SK-N-SH (cell line): ENCODE measurements around the gene ZNF277. TPM values are rescaled to one million over a fixed set of nuclear protein-coding genes. Genes with fewer than 3 reads are reported as not detected.

Experiments
- CTCF ChIA-PET: fragments of 300-600, 350-600 bp; formaldehyde crosslinking; extraction: SDS; loops from one replicate; lab custom pipeline; 2021; lab: Yijun Ruan, JAX
- POLR2A ChIA-PET: fragments of 350-600 bp; sonication (Branson Sonifier 250); formaldehyde crosslinking; extraction: SDS; loops from one replicate; lab custom pipeline; 2020; ENCODE audit warnings: antibody characterized with exemption, inconsistent platforms; lab: Yijun Ruan, JAX
- DNase-seq: peaks from one replicate; pipeline ENCODE4 v3.0.0; 2012
- H2AFZ ChIP-seq: fragments of 200-600 bp; sonication (generic); 2 replicates; pipeline ENCODE4 v1.8.1; 2016; ENCODE audit warnings: antibody characterized with exemption, mild to moderate bottlenecking, low read depth
- H3F3A ChIP-seq: fragments of 200-600 bp; sonication (generic); replicated peaks from 2 replicates; pipeline ENCODE3; 2016; ENCODE audit warnings: antibody characterized with exemption, mild to moderate bottlenecking; ENCODE audit not compliant: insufficient read depth
- H3K27ac ChIP-seq, 2 experiments: fragments of 200-500 bp in 1 of 2; fragments of 200-600 bp in 1 of 2; sonication (Bioruptor generic) in 1 of 2; sonication (generic), shearing (Covaris generic) in 1 of 2; 2 replicates each; pipeline versions ENCODE4 v1.5.1 to v1.6.1; 2014 to 2016; ENCODE audit warnings: low read depth in 2 of 2, inconsistent platforms in 1 of 2, low read length in 1 of 2, mild to moderate bottlenecking in 1 of 2, mixed read lengths in 1 of 2
- H3K27me3 ChIP-seq: fragments of 200-600 bp; sonication (generic), shearing (Covaris generic); 2 replicates; pipeline ENCODE4 v1.6.1; 2016; ENCODE audit warnings: mixed run types; ENCODE audit not compliant: insufficient read depth
- H3K36me3 ChIP-seq, 2 experiments: fragments of 200-500 bp in 1 of 2; fragments of 200-600 bp in 1 of 2; sonication (Bioruptor generic) in 1 of 2; sonication (generic) in 1 of 2; replicated peaks in 1 of 2; 2 replicates each; pipeline versions ENCODE3 to v1.5.1; 2014 to 2016; ENCODE audit warnings: low read length in 1 of 2, mild to moderate bottlenecking in 1 of 2; ENCODE audit not compliant: insufficient read depth in 2 of 2, control insufficient read depth in 1 of 2
- H3K4me1 ChIP-seq, 2 experiments: fragments of 200-500 bp in 1 of 2; fragments of 200-600 bp in 1 of 2; sonication (Bioruptor generic) in 1 of 2; sonication (generic), shearing (Covaris generic) in 1 of 2; 2 replicates each; pipeline versions ENCODE4 v1.5.1 to v1.6.1; 2014 to 2016; ENCODE audit warnings: low read depth in 1 of 2, low read length in 1 of 2, mixed run types in 1 of 2; ENCODE audit not compliant: insufficient read depth in 2 of 2, control insufficient read depth in 1 of 2
- H3K4me2 ChIP-seq: fragments of 200-600 bp; sonication (generic), shearing (Covaris generic); 2 replicates; pipeline ENCODE4 v1.6.1; 2017; ENCODE audit warnings: mixed run types
- H3K4me3 ChIP-seq, 2 experiments: fragments of 200-500 bp in 1 of 2; fragments of 200-600 bp in 1 of 2; sonication (Bioruptor generic) in 1 of 2; sonication (generic), shearing (Covaris generic) in 1 of 2; 2 replicates each; pipeline versions ENCODE4 v1.5.1 to v1.8.1; 2014 to 2016; ENCODE audit warnings: low read depth in 2 of 2, inconsistent platforms in 1 of 2, low read length in 1 of 2, mild to moderate bottlenecking in 1 of 2, mixed read lengths in 1 of 2, moderate library complexity in 1 of 2
- H3K79me2 ChIP-seq: fragments of 200-600 bp; sonication (generic); 2 replicates; pipeline ENCODE4 v1.8.1; 2017; ENCODE audit warnings: mild to moderate bottlenecking; ENCODE audit not compliant: insufficient read depth
- H3K9ac ChIP-seq: fragments of 200-600 bp; sonication (generic); 2 replicates; pipeline ENCODE4 v1.6.1; 2017; ENCODE audit warnings: mixed run types
- H3K9me2 ChIP-seq: fragments of 200-600 bp; sonication (generic); 2 replicates; pipeline ENCODE4 v1.6.1; 2017; ENCODE audit warnings: mixed run types
- H3K9me3 ChIP-seq: fragments of 200-600 bp; sonication (generic); 2 replicates; pipeline ENCODE4 v1.6.1; 2017; ENCODE audit warnings: mixed run types, mild to moderate bottlenecking, moderate library complexity
- H4K20me1 ChIP-seq: fragments of 200-600 bp; sonication (generic); 2 replicates; pipeline ENCODE4 v1.6.1; 2017; ENCODE audit warnings: mild to moderate bottlenecking, mixed run types; ENCODE audit not compliant: insufficient read depth
- CHD2 ChIP-seq: fragments of 150-350 bp; IDR thresholded peaks from 2 replicates; pipeline ENCODE4 v1.6.1; 2018; ENCODE audit warnings: low read length; ENCODE audit not compliant: partially characterized antibody
- EP300 ChIP-seq, 2 experiments: IDR thresholded peaks; 2 replicates each; pipeline versions ENCODE4 v1.4.0 to v1.6.1; 2012; ENCODE audit warnings: borderline replicate concordance in 1 of 2, low read depth in 1 of 2, low read length in 1 of 2
- RFX5 ChIP-seq: IDR thresholded peaks from 2 replicates; pipeline ENCODE4 v1.6.1; 2012; ENCODE audit warnings: mild to moderate bottlenecking, improper control_type of control experiment, low read length
- RXRA ChIP-seq: IDR thresholded peaks from 2 replicates; pipeline ENCODE4 v1.4.0; 2012; ENCODE audit warnings: low read depth, mild to moderate bottlenecking, borderline replicate concordance
- SIN3A ChIP-seq: IDR thresholded peaks from 2 replicates; pipeline ENCODE4 v1.6.1; 2012; ENCODE audit warnings: low read depth, mild to moderate bottlenecking, low read length, moderate library complexity, borderline replicate concordance
- SMC3 ChIP-seq: IDR thresholded peaks from 2 replicates; pipeline ENCODE4 v1.6.1; 2012; ENCODE audit warnings: low read depth, low read length, improper control_type of control experiment
- TAF1 ChIP-seq: IDR thresholded peaks from 2 replicates; pipeline ENCODE4 v1.6.1; 2012; ENCODE audit warnings: low read depth, mild to moderate bottlenecking, low read length, moderate library complexity, borderline replicate concordance
- TEAD4 ChIP-seq: IDR thresholded peaks from 2 replicates; pipeline ENCODE4 v1.4.0; 2012; ENCODE audit warnings: mild to moderate bottlenecking, borderline replicate concordance; ENCODE audit not compliant: insufficient read depth
- WGBS: methylation state at CpG from one replicate; pipeline ENCODE4 v1.1.6; 2017; ENCODE audit warnings: low lambda C conversion rate; 5-methylcytosine and 5-hydroxymethylcytosine counted together
- polyA plus RNA-seq, 3 experiments: library from polyadenylated mRNA; depleted of rRNA; stranded (reverse); fragments of >200 nt; gene quantifications; 2 replicates each; pipeline ENCODE4 v1.2.3, GENCODE V29; 2012
- TF ChIP-seq, protein P1 (sequence below): IDR thresholded peaks from 2 replicates; pipeline ENCODE4; 2012
- TF ChIP-seq, protein P2 (sequence below): fragments of 200-600 bp; sonication (generic); IDR thresholded peaks from 2 replicates; pipeline ENCODE4 v1.6.1; 2017; ENCODE audit warnings: antibody characterized with exemption, mild to moderate bottlenecking, moderate library complexity
- TF ChIP-seq, protein P3 (sequence below): fragments of 150-350 bp; IDR thresholded peaks from 2 replicates; pipeline ENCODE4 v1.6.1; 2016; ENCODE audit warnings: mild to moderate bottlenecking, low read depth, low read length

ZNF277 gene
- polyA plus RNA-seq, 1 of the 3 experiments (the other 2 are of a cell fraction), result 11.5 TPM

DNA sequence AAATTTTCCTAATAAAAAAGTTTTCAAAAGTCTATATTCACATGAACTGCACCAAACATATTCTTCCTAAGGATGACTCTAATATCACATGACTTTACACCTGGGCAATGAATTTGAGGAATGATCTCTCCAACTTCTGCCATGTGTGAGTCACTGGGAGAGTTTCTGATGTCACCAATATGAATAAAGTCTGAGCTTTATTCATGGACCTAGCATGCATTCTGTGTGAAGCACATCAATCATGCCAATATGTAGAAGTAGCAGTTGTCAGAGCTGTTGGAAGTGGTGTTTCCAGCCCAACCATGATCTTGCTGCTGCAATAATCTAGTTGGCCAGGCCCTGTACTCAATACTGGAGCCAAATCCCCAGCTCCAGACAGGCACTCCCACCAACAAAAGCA is 152.0 kb downstream of the ZNF277 start:
- H3K4me1 ChIP-seq, result peaks cover 0 to 8% of the 10 kb centered on the region in 2 experiments; a peak in 2 of 4 replicates
- H3F3A ChIP-seq, result no peaks in the 10 kb centered on the region
- H3K9ac ChIP-seq, result no peak overlapping the region
- H3K27me3 ChIP-seq, result no peaks in the 10 kb centered on the region
- no peaks in the 10 kb centered on the region for H4K20me1 ChIP-seq
- H3K79me2 ChIP-seq, result no peaks in the 10 kb centered on the region
- H3K9me3 ChIP-seq, result no peaks in the 10 kb centered on the region
- no peak overlapping the region for H3K27ac ChIP-seq
- H3K4me2 ChIP-seq, result no peak overlapping the region
- no peaks in the 10 kb centered on the region for H3K36me3 ChIP-seq
- H3K9me2 ChIP-seq, result no peaks in the 10 kb centered on the region
- H2AFZ ChIP-seq, result no peak overlapping the region
- no peak for DNase-seq
- TF ChIP-seq SMC3 (no peak), TEAD4 (no peak), EP300 (IDR thresholded peaks at IDR 0.05; ENCODE audit: borderline replicate concordance in 1 of 2, low read depth in 1 of 2, low read length in 1 of 2) (no peak), RXRA (no peak), SIN3A (no peak), RFX5 (no peak)
- TF ChIP-seq, protein P1, sequence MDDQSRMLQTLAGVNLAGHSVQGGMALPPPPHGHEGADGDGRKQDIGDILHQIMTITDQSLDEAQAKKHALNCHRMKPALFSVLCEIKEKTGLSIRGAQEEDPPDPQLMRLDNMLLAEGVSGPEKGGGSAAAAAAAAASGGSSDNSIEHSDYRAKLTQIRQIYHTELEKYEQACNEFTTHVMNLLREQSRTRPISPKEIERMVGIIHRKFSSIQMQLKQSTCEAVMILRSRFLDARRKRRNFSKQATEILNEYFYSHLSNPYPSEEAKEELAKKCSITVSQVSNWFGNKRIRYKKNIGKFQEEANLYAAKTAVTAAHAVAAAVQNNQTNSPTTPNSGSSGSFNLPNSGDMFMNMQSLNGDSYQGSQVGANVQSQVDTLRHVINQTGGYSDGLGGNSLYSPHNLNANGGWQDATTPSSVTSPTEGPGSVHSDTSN, result no peak
- POLR2A ChIA-PET, result no interaction called here
- H3K4me3 ChIP-seq, result no peak overlapping the region
- CTCF ChIA-PET, result no interaction called here

DNA sequence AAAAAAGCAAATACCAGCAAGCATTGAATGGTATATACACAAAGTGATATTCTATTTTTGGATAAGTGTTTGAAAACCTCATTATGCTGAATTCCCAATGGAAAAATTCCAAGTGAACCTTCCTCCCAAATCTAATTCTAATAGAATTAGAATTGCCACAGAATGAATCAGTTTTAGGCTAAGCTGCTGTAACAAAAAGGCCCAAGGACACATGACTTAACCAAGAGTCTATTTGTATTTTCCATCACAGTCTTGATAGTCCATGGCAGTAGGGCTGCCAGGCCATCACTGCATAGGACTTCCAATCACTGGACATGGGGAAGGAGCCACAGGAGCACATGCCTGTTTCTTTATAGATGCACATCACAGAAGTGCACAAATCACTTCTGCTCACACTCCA is 152.6 kb downstream of the ZNF277 start:
- TF ChIP-seq TEAD4, result no peak
- TF ChIP-seq, protein P2, sequence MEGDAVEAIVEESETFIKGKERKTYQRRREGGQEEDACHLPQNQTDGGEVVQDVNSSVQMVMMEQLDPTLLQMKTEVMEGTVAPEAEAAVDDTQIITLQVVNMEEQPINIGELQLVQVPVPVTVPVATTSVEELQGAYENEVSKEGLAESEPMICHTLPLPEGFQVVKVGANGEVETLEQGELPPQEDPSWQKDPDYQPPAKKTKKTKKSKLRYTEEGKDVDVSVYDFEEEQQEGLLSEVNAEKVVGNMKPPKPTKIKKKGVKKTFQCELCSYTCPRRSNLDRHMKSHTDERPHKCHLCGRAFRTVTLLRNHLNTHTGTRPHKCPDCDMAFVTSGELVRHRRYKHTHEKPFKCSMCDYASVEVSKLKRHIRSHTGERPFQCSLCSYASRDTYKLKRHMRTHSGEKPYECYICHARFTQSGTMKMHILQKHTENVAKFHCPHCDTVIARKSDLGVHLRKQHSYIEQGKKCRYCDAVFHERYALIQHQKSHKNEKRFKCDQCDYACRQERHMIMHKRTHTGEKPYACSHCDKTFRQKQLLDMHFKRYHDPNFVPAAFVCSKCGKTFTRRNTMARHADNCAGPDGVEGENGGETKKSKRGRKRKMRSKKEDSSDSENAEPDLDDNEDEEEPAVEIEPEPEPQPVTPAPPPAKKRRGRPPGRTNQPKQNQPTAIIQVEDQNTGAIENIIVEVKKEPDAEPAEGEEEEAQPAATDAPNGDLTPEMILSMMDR, result no peak
- Histone ChIP-seq H3K79me2 (no peaks in the 10 kb centered on the region), H3K36me3 (no peaks in the 10 kb centered on the region), H4K20me1 (no peaks in the 10 kb centered on the region), H3K9me2 (no peaks in the 10 kb centered on the region), H3F3A (no peaks in the 10 kb centered on the region), H3K4me1 (peaks cover 0 to 8% of the 10 kb centered on the region in 2 experiments; a peak in 2 of 4 replicates), H3K27me3 (no peaks in the 10 kb centered on the region), H3K9me3 (no peaks in the 10 kb centered on the region), H3K27ac (no peak overlapping the region), H3K4me3 (no peak overlapping the region), H2AFZ (no peak overlapping the region), H3K9ac (no peak overlapping the region), H3K4me2 (no peak overlapping the region)
- CTCF ChIA-PET, result no interaction called here
- DNase-seq, result no peak
- POLR2A ChIA-PET, result no interaction called here

DNA sequence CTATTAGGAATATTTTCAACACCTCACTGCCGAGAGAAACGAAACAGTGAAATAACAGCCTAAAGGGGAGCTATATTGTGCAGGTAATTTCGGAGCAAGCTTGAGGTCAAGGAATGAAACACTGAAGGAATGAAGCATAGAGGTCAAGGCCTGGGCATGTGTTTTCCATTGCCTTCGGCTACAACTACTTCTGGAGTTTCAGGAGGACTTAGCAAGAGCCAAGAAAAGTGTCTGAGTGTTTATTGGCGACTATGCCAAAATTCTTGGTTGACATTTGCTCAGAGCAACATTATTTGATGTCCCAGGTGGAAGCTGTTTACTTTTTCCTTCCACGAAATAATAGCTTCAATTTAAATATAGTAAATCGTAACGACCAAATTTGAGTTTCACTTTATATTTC is 154.2 kb downstream of the ZNF277 start:
- 65% methylated on average over 8 of the region's 8 CpGs for WGBS
- no peaks in the 10 kb centered on the region for H3K36me3 ChIP-seq
- no peaks in the 10 kb centered on the region for H3K9me3 ChIP-seq
- no peaks in the 10 kb centered on the region for H3F3A ChIP-seq
- H3K4me3 ChIP-seq, result no peak overlapping the region
- CTCF ChIA-PET, result no interaction called here
- no peak for DNase-seq
- H3K27me3 ChIP-seq, result no peaks in the 10 kb centered on the region
- no peaks in the 10 kb centered on the region for H4K20me1 ChIP-seq
- H3K79me2 ChIP-seq, result no peaks in the 10 kb centered on the region
- peaks cover 0 to 8% of the 10 kb centered on the region in 2 experiments; a peak in 2 of 4 replicates for H3K4me1 ChIP-seq
- H3K4me2 ChIP-seq, result no peak overlapping the region
- no peaks in the 10 kb centered on the region for H3K9me2 ChIP-seq
- no peak overlapping the region for H3K27ac ChIP-seq
- POLR2A ChIA-PET, result no interaction called here
- no peak overlapping the region for H2AFZ ChIP-seq
- H3K9ac ChIP-seq, result no peak overlapping the region
- TF ChIP-seq TAF1 (no peak), SMC3 (no peak), SIN3A (no peak), RXRA (no peak), CHD2 (no peak)
- TF ChIP-seq, protein P3, sequence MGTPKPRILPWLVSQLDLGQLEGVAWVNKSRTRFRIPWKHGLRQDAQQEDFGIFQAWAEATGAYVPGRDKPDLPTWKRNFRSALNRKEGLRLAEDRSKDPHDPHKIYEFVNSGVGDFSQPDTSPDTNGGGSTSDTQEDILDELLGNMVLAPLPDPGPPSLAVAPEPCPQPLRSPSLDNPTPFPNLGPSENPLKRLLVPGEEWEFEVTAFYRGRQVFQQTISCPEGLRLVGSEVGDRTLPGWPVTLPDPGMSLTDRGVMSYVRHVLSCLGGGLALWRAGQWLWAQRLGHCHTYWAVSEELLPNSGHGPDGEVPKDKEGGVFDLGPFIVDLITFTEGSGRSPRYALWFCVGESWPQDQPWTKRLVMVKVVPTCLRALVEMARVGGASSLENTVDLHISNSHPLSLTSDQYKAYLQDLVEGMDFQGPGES, result no peak
- TF ChIP-seq, protein P2, result no peak
